Neutrophil (primary cell): Measurements from ENCODE around the gene ANKS1A.

Experiments
- H3K27ac ChIP-seq: fragments of 200-600 bp; sonication (generic); 2 replicates; pipeline ENCODE4 v1.5.1; 2016; ENCODE audit warnings: mild to moderate bottlenecking, moderate library complexity
- H3K27me3 ChIP-seq: fragments of 200-600 bp; sonication (generic); 2 replicates; pipeline ENCODE4 v1.6.0; 2016; ENCODE audit warnings: mild to moderate bottlenecking
- H3K36me3 ChIP-seq: fragments of 200-600 bp; sonication (generic); 2 replicates; pipeline ENCODE4 v1.5.1; 2017
- H3K4me1 ChIP-seq, 2 experiments: fragments of 200-600 bp in 1 of 2; sonication (generic) in 1 of 2; 1 replicate in 1 of 2; 2 replicates in 1 of 2; pipeline versions ENCODE4 v1.5.1 to v1.6.1; 2013 to 2016; ENCODE audit warnings: low read depth in 1 of 2, low read length in 1 of 2, mild to moderate bottlenecking in 1 of 2, moderate library complexity in 1 of 2; ENCODE audit not compliant: control insufficient read depth in 1 of 2, insufficient read depth in 1 of 2
- H3K4me3 ChIP-seq, 2 experiments: fragments of 200-600 bp in 1 of 2; sonication (generic) in 1 of 2; 1 replicate in 1 of 2; 2 replicates in 1 of 2; pipeline ENCODE4 v1.5.1; 2013 to 2016; ENCODE audit warnings: low read depth in 1 of 2, low read length in 1 of 2, mild to moderate bottlenecking in 1 of 2, moderate library complexity in 1 of 2
- H3K9me3 ChIP-seq: fragments of 200-600 bp; sonication (generic); 2 replicates; pipeline ENCODE4 v1.5.1; 2016
- TF ChIP-seq, protein P1 (sequence below): fragments of 200-600 bp; sonication (generic); IDR thresholded peaks from 2 replicates; pipeline ENCODE4 v1.5.1; 2016; ENCODE audit warnings: antibody characterized with exemption

ANKS1A gene

DNA sequence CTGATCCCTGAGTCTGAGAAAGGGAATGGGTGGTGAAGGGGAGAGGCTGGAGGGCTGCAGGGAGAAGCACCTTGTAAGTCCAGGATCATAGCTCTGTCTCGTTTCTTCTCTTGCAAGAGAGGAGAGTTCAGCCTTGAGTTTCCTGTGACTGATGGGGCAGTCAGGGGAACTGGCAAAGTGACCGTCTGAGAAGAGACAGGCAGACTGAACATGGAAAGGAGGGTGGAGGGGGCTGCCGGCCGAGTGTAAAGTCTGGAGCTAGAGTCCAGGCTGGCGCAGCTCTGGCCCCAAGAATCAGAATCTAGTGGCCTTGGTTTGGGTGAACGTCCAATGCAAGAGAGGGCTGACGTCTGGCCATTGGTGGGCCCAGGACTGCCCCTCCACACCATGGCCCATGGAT is 179.6 kb downstream of the ANKS1A start:
- no peak overlapping the region for H3K27ac ChIP-seq
- H3K9me3 ChIP-seq = no peaks in the 10 kb centered on the region
- H3K4me1 ChIP-seq = no peaks in the 10 kb centered on the region
- H3K4me3 ChIP-seq = no peak overlapping the region
- no peaks in the 10 kb centered on the region for H3K27me3 ChIP-seq
- TF ChIP-seq, protein P1, sequence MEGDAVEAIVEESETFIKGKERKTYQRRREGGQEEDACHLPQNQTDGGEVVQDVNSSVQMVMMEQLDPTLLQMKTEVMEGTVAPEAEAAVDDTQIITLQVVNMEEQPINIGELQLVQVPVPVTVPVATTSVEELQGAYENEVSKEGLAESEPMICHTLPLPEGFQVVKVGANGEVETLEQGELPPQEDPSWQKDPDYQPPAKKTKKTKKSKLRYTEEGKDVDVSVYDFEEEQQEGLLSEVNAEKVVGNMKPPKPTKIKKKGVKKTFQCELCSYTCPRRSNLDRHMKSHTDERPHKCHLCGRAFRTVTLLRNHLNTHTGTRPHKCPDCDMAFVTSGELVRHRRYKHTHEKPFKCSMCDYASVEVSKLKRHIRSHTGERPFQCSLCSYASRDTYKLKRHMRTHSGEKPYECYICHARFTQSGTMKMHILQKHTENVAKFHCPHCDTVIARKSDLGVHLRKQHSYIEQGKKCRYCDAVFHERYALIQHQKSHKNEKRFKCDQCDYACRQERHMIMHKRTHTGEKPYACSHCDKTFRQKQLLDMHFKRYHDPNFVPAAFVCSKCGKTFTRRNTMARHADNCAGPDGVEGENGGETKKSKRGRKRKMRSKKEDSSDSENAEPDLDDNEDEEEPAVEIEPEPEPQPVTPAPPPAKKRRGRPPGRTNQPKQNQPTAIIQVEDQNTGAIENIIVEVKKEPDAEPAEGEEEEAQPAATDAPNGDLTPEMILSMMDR = no peak
- peaks cover 88% of the 10 kb centered on the region for H3K36me3 ChIP-seq

DNA sequence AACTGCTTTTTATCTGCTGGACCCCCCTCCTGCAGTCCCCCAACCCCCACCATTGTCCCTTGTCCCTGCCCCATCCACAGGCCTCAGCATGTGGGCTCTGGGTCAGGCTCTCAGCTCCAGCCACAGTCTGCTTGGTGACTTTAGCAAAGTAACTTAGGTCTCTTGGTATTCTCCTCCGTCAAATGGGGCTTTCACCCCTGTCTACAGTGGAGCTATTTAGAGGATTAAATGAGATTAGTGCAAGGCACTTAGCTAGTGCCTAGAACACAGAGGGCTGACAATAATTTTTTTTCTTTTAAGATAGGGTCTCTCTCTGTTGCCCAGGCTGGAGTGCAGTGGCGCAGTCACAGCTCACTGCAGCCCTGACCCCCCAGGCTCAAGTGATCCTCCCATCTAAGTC is 180.2 kb downstream of the ANKS1A start:
- Histone ChIP-seq H3K9me3 (no peaks in the 10 kb centered on the region), H3K27me3 (no peaks in the 10 kb centered on the region), H3K4me1 (no peaks in the 10 kb centered on the region), H3K36me3 (peaks cover 88% of the 10 kb centered on the region), H3K4me3 (no peak overlapping the region), H3K27ac (no peak overlapping the region)
- TF ChIP-seq, protein P1 = no peak

- peaks cover 85% of the 10 kb centered on the region for H3K36me3 ChIP-seq
- TF ChIP-seq, protein P1 = no peak
- no peaks in the 10 kb centered on the region for H3K9me3 ChIP-seq
- no peaks in the 10 kb centered on the region for H3K27me3 ChIP-seq
- H3K27ac ChIP-seq = no peak overlapping the region
- no peaks in the 10 kb centered on the region for H3K4me1 ChIP-seq
- no peak overlapping the region for H3K4me3 ChIP-seq
Measured at GRCh38 chr6:35070111-35070510, 181.1 kb downstream of the ANKS1A start.

- TF ChIP-seq, protein P1 = no peak
- Histone ChIP-seq H3K4me3 (no peak overlapping the region), H3K36me3 (peaks cover 84% of the 10 kb centered on the region), H3K27ac (no peak overlapping the region), H3K4me1 (no peaks in the 10 kb centered on the region), H3K9me3 (no peaks in the 10 kb centered on the region), H3K27me3 (no peaks in the 10 kb centered on the region)
Measured at GRCh38 chr6:35071347-35071994, 182.4 kb downstream of the ANKS1A start.

DNA sequence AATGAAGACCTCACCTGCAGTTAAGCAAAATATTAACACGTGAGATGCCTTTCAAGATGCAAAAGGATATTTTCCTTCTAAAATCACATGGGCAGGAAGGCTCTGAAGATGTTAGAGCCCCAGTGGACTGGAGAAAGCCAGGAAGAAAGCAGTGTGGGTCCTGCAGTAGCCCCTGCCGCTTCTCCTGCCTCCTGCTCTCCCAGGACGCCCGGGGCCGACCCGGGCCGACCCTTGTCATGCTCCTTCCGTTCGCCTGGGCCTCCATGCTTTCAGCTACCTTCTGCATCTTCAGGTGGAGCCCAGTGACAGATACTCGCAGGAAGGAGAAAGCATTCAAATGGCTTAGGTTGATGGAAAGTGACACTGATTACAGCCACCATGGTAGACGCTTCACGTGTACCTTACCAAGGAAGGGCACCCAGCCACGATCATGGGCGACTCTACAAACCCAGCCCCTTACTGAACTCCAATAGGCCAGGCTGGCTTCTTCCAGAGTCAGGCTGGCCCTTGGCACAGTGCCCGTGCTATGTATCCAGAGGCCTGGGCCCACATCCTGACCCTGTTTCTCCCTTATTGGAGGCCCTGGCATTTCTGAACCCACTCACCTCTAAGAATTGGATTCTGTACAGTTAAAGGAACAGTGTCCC is 183.1 kb downstream of the ANKS1A start:
- no peaks in the 10 kb centered on the region for H3K27me3 ChIP-seq
- no peak overlapping the region for H3K4me3 ChIP-seq
- no peak overlapping the region for H3K27ac ChIP-seq
- TF ChIP-seq, protein P1 = no peak
- H3K4me1 ChIP-seq = no peaks in the 10 kb centered on the region
- H3K36me3 ChIP-seq = peaks cover 83% of the 10 kb centered on the region
- H3K9me3 ChIP-seq = no peaks in the 10 kb centered on the region
